Fibroblast of mammary gland (primary cell): ENCODE data around the gene FHIT.
"Not testable (repeated sequence)": the region's sequence is repeated elsewhere in the genome, so short reads cannot be mapped to it uniquely, and the experiment has no call there.

Source experiments
- DNase-seq: peaks from one replicate; pipeline ENCODE4 v3.0.0-alpha.2; 2010; ENCODE audit warnings: low read depth
- H3K4me3 ChIP-seq: 2 replicates; pipeline ENCODE4 v1.5.1; 2011; ENCODE audit warnings: low read depth, mild to moderate bottlenecking, low read length, moderate library complexity; ENCODE audit not compliant: control insufficient read depth
- TF ChIP-seq, protein P1 (sequence below): conservative IDR thresholded peaks from 2 replicates; pipeline ENCODE4 v1.5.1; 2011; ENCODE audit warnings: low read depth, low read length, inconsistent platforms; ENCODE audit not compliant: control insufficient read depth, insufficient read depth

FHIT gene

GRCh38 chr3:59809710-59810444, 1441.4 kb downstream of the FHIT start:
- peak; percentile 69 for DNase-seq
- no peak overlapping the region for H3K4me3 ChIP-seq
- TF ChIP-seq, protein P1, sequence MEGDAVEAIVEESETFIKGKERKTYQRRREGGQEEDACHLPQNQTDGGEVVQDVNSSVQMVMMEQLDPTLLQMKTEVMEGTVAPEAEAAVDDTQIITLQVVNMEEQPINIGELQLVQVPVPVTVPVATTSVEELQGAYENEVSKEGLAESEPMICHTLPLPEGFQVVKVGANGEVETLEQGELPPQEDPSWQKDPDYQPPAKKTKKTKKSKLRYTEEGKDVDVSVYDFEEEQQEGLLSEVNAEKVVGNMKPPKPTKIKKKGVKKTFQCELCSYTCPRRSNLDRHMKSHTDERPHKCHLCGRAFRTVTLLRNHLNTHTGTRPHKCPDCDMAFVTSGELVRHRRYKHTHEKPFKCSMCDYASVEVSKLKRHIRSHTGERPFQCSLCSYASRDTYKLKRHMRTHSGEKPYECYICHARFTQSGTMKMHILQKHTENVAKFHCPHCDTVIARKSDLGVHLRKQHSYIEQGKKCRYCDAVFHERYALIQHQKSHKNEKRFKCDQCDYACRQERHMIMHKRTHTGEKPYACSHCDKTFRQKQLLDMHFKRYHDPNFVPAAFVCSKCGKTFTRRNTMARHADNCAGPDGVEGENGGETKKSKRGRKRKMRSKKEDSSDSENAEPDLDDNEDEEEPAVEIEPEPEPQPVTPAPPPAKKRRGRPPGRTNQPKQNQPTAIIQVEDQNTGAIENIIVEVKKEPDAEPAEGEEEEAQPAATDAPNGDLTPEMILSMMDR: peak; percentile 56

- TF ChIP-seq, protein P1: no peak
- peak; percentile 90 for DNase-seq
- H3K4me3 ChIP-seq: no peak overlapping the region
Observed at GRCh38 chr3:59809016-59809415, 1442.2 kb downstream of the FHIT start.

DNA sequence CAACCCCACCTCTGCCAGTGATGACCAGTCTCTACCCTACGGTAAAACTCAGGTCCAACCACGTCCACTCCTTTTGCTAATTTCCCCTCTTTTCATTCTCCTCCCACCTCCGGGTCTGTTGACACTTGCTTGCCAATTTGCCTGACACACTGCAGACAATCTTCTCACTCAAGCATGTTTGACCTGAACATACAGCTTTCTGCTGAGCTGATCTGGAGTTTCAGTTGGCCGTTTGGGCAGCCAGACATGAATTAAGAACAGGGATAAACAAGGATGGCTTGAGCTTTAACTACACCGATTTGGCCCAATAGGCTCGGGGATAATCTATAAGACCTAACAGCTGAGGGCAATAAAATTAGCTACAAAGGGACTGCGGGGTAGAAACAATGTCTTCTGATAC, 1442.8 kb downstream of the FHIT start:
- no peak overlapping the region for H3K4me3 ChIP-seq
- no peak for DNase-seq
- TF ChIP-seq, protein P1: no peak

DNA sequence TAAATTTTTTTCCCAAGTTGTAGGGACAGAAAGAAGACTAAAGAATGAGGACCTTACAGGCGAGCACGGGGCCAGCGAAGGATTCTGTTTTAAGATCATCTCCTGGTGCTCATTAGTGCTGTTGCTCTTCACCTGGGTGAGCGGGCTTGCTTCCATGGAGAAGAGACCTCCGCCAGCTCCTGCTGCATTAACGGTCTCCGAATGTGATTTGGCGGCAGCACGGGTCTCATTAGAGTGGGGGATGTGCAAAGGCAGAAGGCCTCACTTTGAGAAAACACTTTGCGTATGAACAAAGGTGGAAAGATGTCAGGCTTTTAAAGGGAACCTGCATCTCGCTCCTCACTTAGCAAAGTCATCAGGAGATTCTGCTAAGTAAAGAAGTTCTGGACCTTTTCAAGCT, 1448.0 kb downstream of the FHIT start:
- DNase-seq: no peak

DNA sequence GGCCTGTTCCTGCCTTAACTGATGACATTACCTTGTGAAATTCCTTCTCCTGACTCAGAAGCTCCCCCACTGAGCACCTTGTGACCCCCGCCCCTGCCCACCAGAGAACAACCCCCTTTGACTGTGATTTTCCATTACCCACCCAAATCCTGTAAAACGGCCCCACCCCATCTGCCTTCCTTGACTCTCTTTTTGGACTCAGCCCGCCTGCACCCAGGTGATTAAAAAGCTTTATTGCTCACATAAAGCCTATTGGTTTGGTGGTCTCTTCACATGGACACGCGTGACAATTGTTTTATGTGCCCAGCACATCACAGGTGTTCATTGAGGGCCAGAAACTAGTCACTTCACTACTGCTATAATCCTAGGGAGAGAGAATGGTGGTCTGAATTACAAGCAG, 1448.8 kb downstream of the FHIT start:
- H3K4me3 ChIP-seq, DNase-seq: not testable (repeated sequence)

More for the DNA sequence above, 1448.0 kb downstream of the FHIT start:
- H3K4me3 ChIP-seq: no peak overlapping the region
- TF ChIP-seq, protein P1: no peak

DNA sequence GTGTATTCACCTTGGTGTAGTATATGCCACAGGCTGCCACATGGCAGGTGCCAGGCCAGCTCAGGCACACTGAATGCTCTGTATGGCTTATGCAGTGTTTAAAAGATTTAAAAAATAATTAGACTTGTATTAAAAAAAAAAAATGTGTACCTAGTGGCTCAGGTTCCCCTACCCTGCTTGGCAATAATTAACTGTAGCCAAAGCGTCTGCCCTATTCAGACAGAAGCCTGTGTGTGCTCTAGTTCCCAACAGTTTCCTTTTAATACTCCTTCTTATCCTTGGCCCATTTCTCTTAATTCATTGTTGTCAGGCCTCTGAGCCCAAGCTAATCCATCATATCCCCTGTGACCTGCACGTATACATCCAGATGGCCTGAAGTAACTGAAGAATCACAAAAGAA, 1449.2 kb downstream of the FHIT start:
- TF ChIP-seq, protein P1: no peak
- no peak overlapping the region for H3K4me3 ChIP-seq
- DNase-seq: no peak

- TF ChIP-seq, protein P1: no peak
- no peak for DNase-seq
- H3K4me3 ChIP-seq: no peak overlapping the region
Observed at GRCh38 chr3:59800481-59800880, 1450.8 kb downstream of the FHIT start.
